GM21786 (cell line): ENCODE measurements around the gene ACOXL.
A peak's percentile ranks its signal among the peaks of the same experiment; 100 is the strongest.
"Not testable (repeated sequence)": the region's sequence is repeated elsewhere in the genome, so short reads cannot be mapped to it uniquely, and the experiment has no call there.

Experiments
- ATAC-seq: cut with Tn5 transposase; IDR thresholded peaks from one replicate; pipeline ENCODE4 v1.9.1; 2021; ENCODE audit not compliant: unreplicated experiment

ACOXL gene

GRCh38 chr2:110852541-110853263, 120.3 kb downstream of the ACOXL start:
- no peak for ATAC-seq

- ATAC-seq, result no peak
Observed at GRCh38 chr2:110853516-110853915, 121.1 kb downstream of the ACOXL start.

GRCh38 chr2:110853948-110854347, 121.6 kb downstream of the ACOXL start:
- no peak for ATAC-seq

GRCh38 chr2:110854355-110855081, 122.1 kb downstream of the ACOXL start:
- no peak for ATAC-seq

GRCh38 chr2:110855841-110856240, 123.5 kb downstream of the ACOXL start:
- ATAC-seq, result not testable (repeated sequence)

- peak; percentile 80 for ATAC-seq
Observed at GRCh38 chr2:110858135-110858725, 125.9 kb downstream of the ACOXL start.

- no peak for ATAC-seq
Observed at GRCh38 chr2:110858993-110859701, 126.8 kb downstream of the ACOXL start.

- no peak for ATAC-seq
Observed at GRCh38 chr2:110860630-110861029, 128.3 kb downstream of the ACOXL start.

GRCh38 chr2:110861616-110862260, 129.4 kb downstream of the ACOXL start:
- ATAC-seq, result no peak

- no peak for ATAC-seq
Observed at GRCh38 chr2:110863726-110864125, 131.4 kb downstream of the ACOXL start.

- no peak for ATAC-seq
Observed at GRCh38 chr2:110864176-110864575, 131.8 kb downstream of the ACOXL start.

- no peak for ATAC-seq
Observed at GRCh38 chr2:110864731-110865130, 132.4 kb downstream of the ACOXL start.

- peak; percentile 96 for ATAC-seq
Observed at GRCh38 chr2:110865188-110865587, 132.8 kb downstream of the ACOXL start.

- no peak for ATAC-seq
Observed at GRCh38 chr2:110866045-110866444, 133.7 kb downstream of the ACOXL start.

GRCh38 chr2:110866466-110866865, 134.1 kb downstream of the ACOXL start:
- no peak for ATAC-seq

GRCh38 chr2:110867078-110867477, 134.7 kb downstream of the ACOXL start:
- ATAC-seq, result no peak

- no peak for ATAC-seq
Observed at GRCh38 chr2:110868971-110869370, 136.6 kb downstream of the ACOXL start.

- ATAC-seq, result no peak
Observed at GRCh38 chr2:110869472-110870446, 137.4 kb downstream of the ACOXL start.

- no peak for ATAC-seq
Observed at GRCh38 chr2:110870545-110870944, 138.2 kb downstream of the ACOXL start.

- no peak for ATAC-seq
Observed at GRCh38 chr2:110871637-110872036, 139.3 kb downstream of the ACOXL start.
